OCI-LY1 (cell line): ENCODE measurements around the gene ING4.
A peak's percentile ranks its signal among the peaks of the same experiment; 100 is the strongest.

ENCODE experiments used
- H2AFZ ChIP-seq: fragments of 200-600 bp; sonication (generic), shearing (Covaris generic); 2 replicates; pipeline ENCODE4 v1.6.0; 2014; ENCODE audit warnings: antibody characterized with exemption, mild to moderate bottlenecking, low read length
- H3F3A ChIP-seq: fragments of 200-600 bp; sonication (generic), shearing (Covaris generic); 2 replicates; pipeline ENCODE4 v1.6.0; 2014; ENCODE audit warnings: mild to moderate bottlenecking, antibody characterized with exemption, low read length, moderate library complexity; ENCODE audit not compliant: insufficient read depth
- H3K27ac ChIP-seq: fragments of 200-600 bp; sonication (generic); 2 replicates; pipeline ENCODE4 v1.5.1; 2014; ENCODE audit warnings: low read length, mixed run types, mild to moderate bottlenecking, low read depth; ENCODE audit not compliant: poor library complexity, severe bottlenecking
- H3K27me3 ChIP-seq: fragments of 200-600 bp; sonication (generic); 2 replicates; pipeline ENCODE4 v1.6.0; 2014; ENCODE audit warnings: antibody characterized with exemption, mild to moderate bottlenecking, low read length, moderate library complexity; ENCODE audit not compliant: insufficient read depth
- H3K36me3 ChIP-seq: fragments of 200-600 bp; sonication (generic); 2 replicates; pipeline ENCODE4 v1.6.1; 2014; ENCODE audit warnings: mild to moderate bottlenecking, antibody characterized with exemption, low read length, moderate library complexity, mixed read lengths; ENCODE audit not compliant: insufficient read depth
- H3K4me1 ChIP-seq: fragments of 200-600 bp; sonication (generic); 2 replicates; pipeline ENCODE4 v1.5.1; 2014; ENCODE audit warnings: mild to moderate bottlenecking, low read length, moderate library complexity; ENCODE audit not compliant: insufficient read depth, severe bottlenecking
- H3K4me2 ChIP-seq: fragments of 200-600 bp; sonication (generic), shearing (Covaris generic); 2 replicates; pipeline ENCODE4 v1.6.1; 2014; ENCODE audit warnings: low read length
- H3K4me3 ChIP-seq: fragments of 200-600 bp; sonication (generic); 2 replicates; pipeline ENCODE4 v1.5.1; 2014; ENCODE audit warnings: low read length, low read depth, mild to moderate bottlenecking, mixed read lengths; ENCODE audit not compliant: poor library complexity, severe bottlenecking
- H3K79me2 ChIP-seq: fragments of 200-600 bp; shearing (Covaris generic); 2 replicates; pipeline ENCODE4 v1.6.1; 2016; ENCODE audit warnings: mixed run types, low read length, mixed read lengths; ENCODE audit not compliant: insufficient read depth
- H3K9ac ChIP-seq: fragments of 200-600 bp; sonication (generic), shearing (Covaris generic); 2 replicates; pipeline ENCODE4 v1.6.1; 2014; ENCODE audit warnings: mild to moderate bottlenecking, low read length, mixed read lengths
- H3K9me2 ChIP-seq: fragments of 200-600 bp; sonication (generic), shearing (Covaris generic); 2 replicates; pipeline ENCODE4 v1.6.1; 2014; ENCODE audit warnings: low read depth, mild to moderate bottlenecking, low read length, mixed read lengths
- H3K9me3 ChIP-seq: fragments of 200-600 bp; shearing (Covaris generic); 2 replicates; pipeline ENCODE4 v1.6.1; 2014; ENCODE audit warnings: low read length, mixed read lengths
- H4K20me1 ChIP-seq: fragments of 200-600 bp; sonication (generic), shearing (Covaris generic); 2 replicates; pipeline ENCODE4 v1.6.0; 2016; ENCODE audit warnings: mild to moderate bottlenecking, low read length; ENCODE audit not compliant: insufficient read depth
- EZH2 ChIP-seq: fragments of 200-600 bp; sonication (generic), shearing (Covaris generic); IDR thresholded peaks from 2 replicates; pipeline ENCODE4 v1.8.0; 2017; ENCODE audit warnings: borderline replicate concordance, mixed run types, mild to moderate bottlenecking, antibody characterized with exemption, low read length, moderate library complexity, mixed read lengths
- TF ChIP-seq, protein P1 (sequence below): fragments of 200-600 bp; sonication (generic), shearing (Covaris generic); IDR thresholded peaks from 2 replicates; pipeline ENCODE4 v1.5.1; 2017; ENCODE audit warnings: mild to moderate bottlenecking, antibody characterized with exemption, low read length, moderate library complexity, mixed read lengths

Gene ING4

DNA sequence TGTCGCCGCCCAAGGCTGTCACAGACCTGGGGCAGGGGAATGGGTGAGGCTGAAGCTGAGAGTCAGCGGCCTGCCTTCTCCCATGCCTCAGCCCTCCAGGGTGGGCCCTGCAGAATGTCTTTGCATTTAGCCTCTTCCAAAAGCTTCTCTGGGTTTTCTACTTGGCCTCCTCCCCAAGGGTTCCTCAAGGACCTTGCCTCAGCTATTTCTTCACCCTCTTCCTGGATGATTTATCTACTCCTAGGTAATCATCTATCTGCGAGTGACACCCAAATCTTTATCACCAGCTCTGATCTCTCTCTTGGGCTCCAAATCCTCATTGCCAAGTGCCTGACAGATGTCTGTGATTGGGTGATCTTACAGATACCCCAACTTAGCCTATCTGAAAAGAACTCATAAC lies 22.4 kb downstream of the ING4 start:
- no peak overlapping the region for H3K27ac ChIP-seq
- H3K4me3 ChIP-seq, result no peak overlapping the region
- H3F3A ChIP-seq, result no peaks in the 10 kb centered on the region
- no peak overlapping the region for H2AFZ ChIP-seq
- peaks cover 31% of the 10 kb centered on the region for H3K9me3 ChIP-seq
- no peaks in the 10 kb centered on the region for H3K27me3 ChIP-seq
- H3K9ac ChIP-seq, result no peak overlapping the region
- H4K20me1 ChIP-seq, result no peaks in the 10 kb centered on the region
- H3K36me3 ChIP-seq, result peaks cover 21% of the 10 kb centered on the region
- peaks cover 45% of the 10 kb centered on the region for H3K4me1 ChIP-seq
- H3K4me2 ChIP-seq, result no peak overlapping the region
- H3K79me2 ChIP-seq, result no peaks in the 10 kb centered on the region
- H3K9me2 ChIP-seq, result no peaks in the 10 kb centered on the region
- TF ChIP-seq EZH2, result no peak
- TF ChIP-seq, protein P1, sequence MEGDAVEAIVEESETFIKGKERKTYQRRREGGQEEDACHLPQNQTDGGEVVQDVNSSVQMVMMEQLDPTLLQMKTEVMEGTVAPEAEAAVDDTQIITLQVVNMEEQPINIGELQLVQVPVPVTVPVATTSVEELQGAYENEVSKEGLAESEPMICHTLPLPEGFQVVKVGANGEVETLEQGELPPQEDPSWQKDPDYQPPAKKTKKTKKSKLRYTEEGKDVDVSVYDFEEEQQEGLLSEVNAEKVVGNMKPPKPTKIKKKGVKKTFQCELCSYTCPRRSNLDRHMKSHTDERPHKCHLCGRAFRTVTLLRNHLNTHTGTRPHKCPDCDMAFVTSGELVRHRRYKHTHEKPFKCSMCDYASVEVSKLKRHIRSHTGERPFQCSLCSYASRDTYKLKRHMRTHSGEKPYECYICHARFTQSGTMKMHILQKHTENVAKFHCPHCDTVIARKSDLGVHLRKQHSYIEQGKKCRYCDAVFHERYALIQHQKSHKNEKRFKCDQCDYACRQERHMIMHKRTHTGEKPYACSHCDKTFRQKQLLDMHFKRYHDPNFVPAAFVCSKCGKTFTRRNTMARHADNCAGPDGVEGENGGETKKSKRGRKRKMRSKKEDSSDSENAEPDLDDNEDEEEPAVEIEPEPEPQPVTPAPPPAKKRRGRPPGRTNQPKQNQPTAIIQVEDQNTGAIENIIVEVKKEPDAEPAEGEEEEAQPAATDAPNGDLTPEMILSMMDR, result no peak

DNA sequence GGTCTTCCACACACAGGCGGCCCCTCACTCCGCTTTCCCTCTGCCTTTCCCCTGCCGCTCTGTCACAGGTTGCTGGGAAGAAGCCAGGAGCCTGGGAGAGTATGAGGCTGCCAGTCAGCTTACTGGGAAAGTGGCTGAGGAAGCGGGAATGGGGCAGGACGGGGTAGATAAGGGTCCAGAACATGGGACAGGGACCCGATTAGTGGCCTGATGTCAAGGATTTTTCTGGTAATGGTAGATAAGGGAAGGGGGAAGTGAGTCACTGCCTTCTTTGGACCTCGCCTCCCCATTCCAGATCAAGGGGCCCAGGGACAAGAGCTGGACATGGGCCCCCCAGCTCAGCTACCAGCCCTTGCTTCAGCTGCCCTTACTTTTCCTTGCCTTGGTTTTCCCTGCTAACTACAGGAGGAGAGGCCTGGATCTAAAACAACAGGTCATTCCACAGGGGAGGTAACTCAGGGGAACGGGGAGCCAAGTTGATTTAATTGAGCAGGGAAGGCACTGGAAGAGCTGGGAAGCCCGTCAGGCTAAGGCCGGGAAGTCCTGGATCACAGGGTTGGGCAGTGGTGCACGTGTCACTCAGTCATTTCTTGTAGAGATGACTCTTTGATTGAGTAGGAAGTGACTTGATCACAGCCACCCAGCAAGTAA lies 23.6 kb downstream of the ING4 start:
- H4K20me1 ChIP-seq, result no peaks in the 10 kb centered on the region
- no peak for TF ChIP-seq EZH2
- TF ChIP-seq, protein P1, result no peak
- H3K9me3 ChIP-seq, result peaks cover 22% of the 10 kb centered on the region
- no peaks in the 10 kb centered on the region for H3K79me2 ChIP-seq
- peaks cover 55% of the 10 kb centered on the region for H3K4me1 ChIP-seq
- H3K4me2 ChIP-seq, result no peak overlapping the region; the same call in 1 of the 2 replicates
- H3K27ac ChIP-seq, result peak overlapping the region; percentile 95
- H3K27me3 ChIP-seq, result no peaks in the 10 kb centered on the region
- no peak overlapping the region for H2AFZ ChIP-seq
- H3F3A ChIP-seq, result no peaks in the 10 kb centered on the region
- no peaks in the 10 kb centered on the region for H3K9me2 ChIP-seq
- H3K36me3 ChIP-seq, result peaks cover 11% of the 10 kb centered on the region
- no peak overlapping the region for H3K4me3 ChIP-seq
- no peak overlapping the region; the same call in 1 of the 2 replicates for H3K9ac ChIP-seq

DNA sequence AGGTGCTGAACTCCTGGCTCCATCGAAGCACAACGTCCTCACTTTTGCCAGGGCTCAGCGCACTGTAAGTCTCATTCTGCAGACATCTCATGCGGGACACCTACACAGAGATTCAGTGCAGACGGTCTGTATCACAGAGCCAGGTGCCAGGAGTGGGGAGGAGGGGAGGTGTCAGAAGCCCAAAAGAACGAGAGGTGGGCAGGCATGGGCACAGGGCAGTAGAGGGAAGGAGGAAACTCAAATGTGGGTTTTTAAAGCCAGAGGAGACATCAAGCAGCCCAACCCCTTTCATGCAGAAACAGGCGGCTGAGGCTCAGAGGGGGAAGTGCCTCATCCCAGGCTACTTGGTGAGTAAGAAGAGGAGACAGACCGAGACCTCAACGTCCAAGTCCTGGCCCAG lies 24.6 kb downstream of the ING4 start:
- H3K27me3 ChIP-seq, result no peaks in the 10 kb centered on the region
- no peaks in the 10 kb centered on the region for H3K79me2 ChIP-seq
- H4K20me1 ChIP-seq, result no peaks in the 10 kb centered on the region
- peak overlapping the region; percentile 95 for H3K27ac ChIP-seq
- peak overlapping the region; percentile 14 for H3K4me3 ChIP-seq
- TF ChIP-seq EZH2, result no peak
- TF ChIP-seq, protein P1, result no peak
- peak overlapping the region; percentile 51; the same call in 1 of the 2 replicates for H2AFZ ChIP-seq
- H3K9me3 ChIP-seq, result peaks cover 12% of the 10 kb centered on the region
- H3K4me2 ChIP-seq, result peak overlapping the region; percentile 54
- peak overlapping the region; percentile 47 for H3K9ac ChIP-seq
- H3K4me1 ChIP-seq, result peaks cover 60% of the 10 kb centered on the region
- peaks cover 2% of the 10 kb centered on the region; the same call in 1 of the 2 replicates for H3K36me3 ChIP-seq
- no peaks in the 10 kb centered on the region for H3F3A ChIP-seq
- no peaks in the 10 kb centered on the region for H3K9me2 ChIP-seq
